Progenitor cell of endocrine pancreas (in vitro differentiated cells): Measurements from ENCODE around the gene NOS1. TPM values are rescaled to one million over a fixed set of nuclear protein-coding genes. Genes with fewer than 3 reads are reported as not detected.

Experiments
- DNase-seq: peaks from one replicate; pipeline ENCODE4 v3.0.0; 2021; ENCODE audit warnings: low spot score; ENCODE audit not compliant: unreplicated experiment
- H3K27ac Mint-ChIP-seq: 2 replicates; pipeline ENCODE4 v1.8.0; 2021; ENCODE audit warnings: mild to moderate bottlenecking, moderate library complexity, mixed read lengths
- H3K27me3 Mint-ChIP-seq: 2 replicates; pipeline ENCODE4 v1.8.0; 2021; ENCODE audit warnings: mixed read lengths
- H3K36me3 Mint-ChIP-seq: 2 replicates; pipeline ENCODE4 v1.8.0; 2022; ENCODE audit warnings: mixed read lengths; ENCODE audit not compliant: insufficient read depth
- H3K4me1 Mint-ChIP-seq: 2 replicates; pipeline ENCODE4 v1.8.0; 2021; ENCODE audit warnings: low read depth, mixed read lengths
- H3K4me3 Mint-ChIP-seq: 2 replicates; pipeline ENCODE4 v1.8.0; 2021; ENCODE audit warnings: low read depth, mild to moderate bottlenecking, moderate library complexity, mixed read lengths
- H3K9me3 Mint-ChIP-seq: 2 replicates; pipeline ENCODE4 v1.8.0; 2021; ENCODE audit warnings: low read depth, mixed read lengths
- CTCF ChIP-seq: fragments of 200-600 bp; sonication (generic); IDR thresholded peaks from one replicate; pipeline ENCODE4 v1.5.0; 2021; ENCODE audit warnings: antibody characterized with exemption, mild to moderate bottlenecking; ENCODE audit not compliant: unreplicated experiment
- total RNA-seq: library from RNA; stranded (reverse); gene quantifications from 2 replicates; pipeline ENCODE4 v1.2.1, GENCODE V29; 2021

NOS1 gene
- total RNA-seq, 1 donor from 2014 or later: 0.48 TPM

- Mint-ChIP-seq H3K9me3 (no peaks in the 10 kb centered on the region), H3K27me3 (peaks cover 39% of the 10 kb centered on the region), H3K27ac (no peak overlapping the region), H3K4me1 (no peaks in the 10 kb centered on the region), H3K4me3 (no peak overlapping the region), H3K36me3 (no peaks in the 10 kb centered on the region)
- DNase-seq: no peak
- TF ChIP-seq CTCF: no peak
These were observed 151.8 kb downstream of the NOS1 start for GRCh38 chr12:117209626-117210025.

GRCh38 chr12:117208811-117209455 lies 152.5 kb downstream of the NOS1 start:
- no peaks in the 10 kb centered on the region for H3K9me3 Mint-ChIP-seq
- no peak for DNase-seq
- H3K4me1 Mint-ChIP-seq: no peaks in the 10 kb centered on the region
- no peak overlapping the region for H3K4me3 Mint-ChIP-seq
- peaks cover 32% of the 10 kb centered on the region for H3K27me3 Mint-ChIP-seq
- no peak overlapping the region for H3K27ac Mint-ChIP-seq
- TF ChIP-seq CTCF: no peak
- H3K36me3 Mint-ChIP-seq: no peaks in the 10 kb centered on the region

- H3K4me1 Mint-ChIP-seq: no peaks in the 10 kb centered on the region
- DNase-seq: no peak
- H3K4me3 Mint-ChIP-seq: no peak overlapping the region
- TF ChIP-seq CTCF: no peak
- no peaks in the 10 kb centered on the region for H3K9me3 Mint-ChIP-seq
- no peak overlapping the region for H3K27ac Mint-ChIP-seq
- H3K36me3 Mint-ChIP-seq: no peaks in the 10 kb centered on the region
- peaks cover 28% of the 10 kb centered on the region for H3K27me3 Mint-ChIP-seq
These were observed 153.2 kb downstream of the NOS1 start for GRCh38 chr12:117208206-117208605.

- no peak for TF ChIP-seq CTCF
- H3K4me3 Mint-ChIP-seq: no peak overlapping the region
- DNase-seq: no peak
- H3K27me3 Mint-ChIP-seq: peaks cover 23% of the 10 kb centered on the region
- no peaks in the 10 kb centered on the region for H3K4me1 Mint-ChIP-seq
- no peak overlapping the region for H3K27ac Mint-ChIP-seq
- no peaks in the 10 kb centered on the region for H3K36me3 Mint-ChIP-seq
- no peaks in the 10 kb centered on the region for H3K9me3 Mint-ChIP-seq
These were observed 153.8 kb downstream of the NOS1 start for GRCh38 chr12:117207675-117208074.

GRCh38 chr12:117202556-117202955 lies 158.9 kb downstream of the NOS1 start:
- H3K27ac Mint-ChIP-seq: no peak overlapping the region
- peaks cover 14% of the 10 kb centered on the region for H3K27me3 Mint-ChIP-seq
- H3K9me3 Mint-ChIP-seq: no peaks in the 10 kb centered on the region
- no peak for TF ChIP-seq CTCF
- no peaks in the 10 kb centered on the region for H3K4me1 Mint-ChIP-seq
- H3K36me3 Mint-ChIP-seq: no peaks in the 10 kb centered on the region
- DNase-seq: no peak
- no peak overlapping the region for H3K4me3 Mint-ChIP-seq
